DMS153 (cell line): ENCODE measurements around the gene HSPA8.
A peak's percentile ranks its signal among the peaks of the same experiment; 100 is the strongest.

Experiments
- DNase-seq: peaks from one replicate; lab custom pipeline; 2025; lab: John Stamatoyannopoulos, UW

HSPA8 gene

GRCh38 chr11:123047266-123047946, 14.5 kb downstream of the HSPA8 start:
- DNase-seq: no peak

GRCh38 chr11:123046473-123047259, 15.3 kb downstream of the HSPA8 start:
- DNase-seq: no peak

- DNase-seq: no peak
These were observed 16.8 kb downstream of the HSPA8 start for GRCh38 chr11:123045101-123045500.

- DNase-seq: no peak
These were observed 20.8 kb downstream of the HSPA8 start for GRCh38 chr11:123041185-123041584.

- DNase-seq: no peak
These were observed 21.9 kb downstream of the HSPA8 start for GRCh38 chr11:123040111-123040432.

- DNase-seq: no peak
These were observed 26.1 kb downstream of the HSPA8 start for GRCh38 chr11:123035831-123036230.

- no peak for DNase-seq
These were observed 27.3 kb downstream of the HSPA8 start for GRCh38 chr11:123034597-123034996.

GRCh38 chr11:123033895-123034294, 28.0 kb downstream of the HSPA8 start:
- DNase-seq: no peak

- no peak for DNase-seq
These were observed 31.4 kb downstream of the HSPA8 start for GRCh38 chr11:123030517-123030916.

- peak; percentile 37 for DNase-seq
These were observed 41.0 kb downstream of the HSPA8 start for GRCh38 chr11:123020968-123021367.

- no peak for DNase-seq
These were observed 43.2 kb downstream of the HSPA8 start for GRCh38 chr11:123018702-123019101.

GRCh38 chr11:123011510-123011909, 50.4 kb downstream of the HSPA8 start:
- no peak for DNase-seq
